WERI-Rb-1 (cell line): ENCODE results near the gene KIF3C.
"Not testable (repeated sequence)": the region's sequence is repeated elsewhere in the genome, so short reads cannot be mapped to it uniquely, and the experiment has no call there.

Experiments
- DNase-seq: peaks from one replicate; pipeline ENCODE4 v3.0.0-alpha.2; 2020
- H3K27ac ChIP-seq: fragments of 250-450 bp; sonication (Bioruptor Pico); 2 replicates; pipeline ENCODE4 v1.5.1; 2020; ENCODE audit warnings: mild to moderate bottlenecking, moderate library complexity
- H3K27me3 ChIP-seq: fragments of 250-450 bp; sonication (Bioruptor Pico); 2 replicates; pipeline ENCODE4 v1.5.1; 2021; ENCODE audit warnings: mild to moderate bottlenecking, low read depth, moderate library complexity; ENCODE audit not compliant: insufficient read depth, severe bottlenecking
- H3K36me3 ChIP-seq: fragments of 250-450 bp; sonication (Bioruptor Pico); 2 replicates; pipeline ENCODE4 v1.5.1; 2020; ENCODE audit warnings: mild to moderate bottlenecking, moderate library complexity
- H3K4me3 ChIP-seq: 2 replicates; pipeline ENCODE4 v1.5.1; 2011; ENCODE audit warnings: low read depth, mild to moderate bottlenecking, control low read depth, low read length
- H3K9me3 ChIP-seq: fragments of 250-450 bp; sonication (Bioruptor Pico); 2 replicates; pipeline ENCODE4 v1.5.1; 2021; ENCODE audit warnings: mild to moderate bottlenecking, moderate library complexity; ENCODE audit not compliant: severe bottlenecking
- CTCF ChIP-seq: IDR thresholded peaks from 2 replicates; pipeline ENCODE4 v1.5.1; 2011; ENCODE audit warnings: low read depth, mild to moderate bottlenecking, control low read depth, inconsistent platforms, low read length

Gene KIF3C

GRCh38 chr2:25960920-25961319 lies 21.4 kb downstream of the KIF3C start:
- Histone ChIP-seq H3K36me3 (peaks cover 58% of the 10 kb centered on the region), H3K4me3 (no peak overlapping the region), H3K9me3 (no peaks in the 10 kb centered on the region), H3K27me3 (no peaks in the 10 kb centered on the region), H3K27ac (no peak overlapping the region)
- DNase-seq: no peak
- no peak for TF ChIP-seq CTCF

- no peak overlapping the region for H3K4me3 ChIP-seq
- H3K36me3 ChIP-seq: peaks cover 58% of the 10 kb centered on the region
- H3K27me3 ChIP-seq: no peaks in the 10 kb centered on the region
- TF ChIP-seq CTCF: no peak
- H3K27ac ChIP-seq: no peak overlapping the region
- no peaks in the 10 kb centered on the region for H3K9me3 ChIP-seq
- DNase-seq: no peak
These were observed 21.9 kb downstream of the KIF3C start for GRCh38 chr2:25960396-25960795.

GRCh38 chr2:25958611-25959010 lies 23.7 kb downstream of the KIF3C start:
- H3K27ac ChIP-seq, H3K4me3 ChIP-seq, DNase-seq, H3K9me3 ChIP-seq, H3K27me3 ChIP-seq: not testable (repeated sequence)
- peaks cover 45% of the 10 kb centered on the region for H3K36me3 ChIP-seq

DNA sequence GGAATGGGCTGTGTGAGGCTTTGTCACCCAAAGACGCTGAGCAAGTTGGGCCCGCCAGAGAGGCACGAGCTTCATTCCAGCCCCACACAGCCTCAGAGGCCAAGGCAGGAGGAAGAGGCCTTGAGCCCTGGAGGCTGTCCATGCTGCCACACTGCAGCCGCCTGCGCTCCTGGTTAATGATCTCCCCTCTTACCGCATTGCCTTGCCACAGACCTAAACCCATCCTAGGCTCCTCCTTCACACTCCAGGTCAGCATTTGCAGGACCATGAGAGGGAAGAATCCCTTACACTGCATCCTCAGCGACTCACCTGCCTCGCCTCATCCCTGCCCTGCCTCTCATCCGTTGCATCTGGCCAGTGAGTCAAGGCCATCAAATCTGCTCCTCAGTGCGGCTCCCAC lies 24.6 kb downstream of the KIF3C start:
- Histone ChIP-seq H3K36me3 (peaks cover 45% of the 10 kb centered on the region), H3K27ac (no peak overlapping the region), H3K4me3 (no peak overlapping the region), H3K27me3 (no peaks in the 10 kb centered on the region), H3K9me3 (no peaks in the 10 kb centered on the region)
- DNase-seq: no peak
- TF ChIP-seq CTCF: no peak

- TF ChIP-seq CTCF: peak; percentile 33
- Histone ChIP-seq H3K36me3 (peaks cover 39% of the 10 kb centered on the region), H3K4me3 (no peak overlapping the region), H3K27ac (no peak overlapping the region), H3K27me3 (no peaks in the 10 kb centered on the region), H3K9me3 (no peaks in the 10 kb centered on the region)
- no peak for DNase-seq
These were observed 26.3 kb downstream of the KIF3C start for GRCh38 chr2:25955869-25956535.

DNA sequence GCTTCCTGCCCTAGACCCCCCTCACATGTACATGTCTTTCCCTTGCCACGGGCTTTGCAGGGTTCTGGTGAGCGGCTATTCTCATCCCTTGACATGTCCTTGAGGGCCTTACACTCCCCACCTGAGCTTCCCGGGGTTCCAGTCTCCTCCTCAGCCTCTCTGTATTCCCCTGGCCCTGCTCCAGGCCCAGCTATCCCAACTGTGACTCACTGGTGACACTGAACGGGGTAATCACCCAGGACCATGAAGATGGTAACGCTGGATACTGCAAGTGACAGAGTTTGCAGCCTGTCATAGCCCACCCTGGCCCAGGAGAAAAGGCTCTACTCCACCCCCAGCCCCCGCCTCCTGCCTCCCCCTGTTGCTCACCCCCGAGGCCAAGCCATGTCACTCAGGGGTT lies 27.3 kb downstream of the KIF3C start:
- no peak for DNase-seq
- Histone ChIP-seq H3K27ac (no peak overlapping the region), H3K36me3 (peaks cover 34% of the 10 kb centered on the region), H3K9me3 (no peaks in the 10 kb centered on the region), H3K4me3 (no peak overlapping the region), H3K27me3 (no peaks in the 10 kb centered on the region)
- no peak for TF ChIP-seq CTCF
